Activated B cell treated with CpG ODN at 0.5 μM for 24 hours (primary cell): ENCODE data around the gene NBAS. TPM values are rescaled to one million over a fixed set of nuclear protein-coding genes. Genes with fewer than 3 reads are reported as not detected.
"Not testable (repeated sequence)": the region's sequence is repeated elsewhere in the genome, so short reads cannot be mapped to it uniquely, and the experiment has no call there.

Experiments used
- ATAC-seq: fragments of 200-7000 bp; cut with Tn5 transposase; one replicate; pipeline ENCODE4 v1.10.0; 2021; ENCODE audit warnings: low read depth, mild to moderate bottlenecking, moderate library complexity
- CTCF ChIA-PET: fragments of 350-600 bp; sonication (Branson Sonifier 250); formaldehyde crosslinking; loops from one replicate; lab custom pipeline; 2021; ENCODE audit warnings: antibody characterized with exemption; lab: Charles Lee
- POLR2A ChIA-PET: fragments of 350-600 bp; sonication (Branson Sonifier 250); formaldehyde crosslinking; loops from one replicate; lab custom pipeline; 2021; ENCODE audit warnings: antibody characterized with exemption; lab: Charles Lee
- DNase-seq: peaks from one replicate; pipeline ENCODE4 v3.0.0; 2022
- H3K27ac Mint-ChIP-seq: one replicate; pipeline ENCODE4 v1.8.0; 2020; ENCODE audit warnings: mixed read lengths
- H3K27me3 Mint-ChIP-seq: one replicate; pipeline ENCODE4 v1.8.0; 2021; ENCODE audit warnings: mixed read lengths
- H3K36me3 Mint-ChIP-seq: one replicate; pipeline ENCODE4 v1.8.0; 2021; ENCODE audit warnings: low read depth, mixed read lengths
- H3K4me1 Mint-ChIP-seq: one replicate; pipeline ENCODE4 v1.8.0; 2021; ENCODE audit warnings: mixed read lengths
- H3K4me3 Mint-ChIP-seq: one replicate; pipeline ENCODE4 v1.8.0; 2020; ENCODE audit warnings: mild to moderate bottlenecking, mixed read lengths
- H3K9me3 Mint-ChIP-seq: one replicate; pipeline ENCODE4 v1.8.0; 2020; ENCODE audit warnings: mixed read lengths
- CTCF ChIP-seq: fragments of 200-600 bp; IDR thresholded peaks from one replicate; pipeline ENCODE4 v1.8.0; 2022; ENCODE audit warnings: antibody characterized with exemption, mild to moderate bottlenecking
- intact Hi-C: fragments of 100-400 bp; cut with micrococcal nuclease; formaldehyde crosslinking; loops from one replicate; pipeline ENCODE4 v1.15.1; 2024
- total RNA-seq: library from RNA; stranded (reverse); gene quantifications from 2 replicates; pipeline ENCODE4 v1.2.3, GENCODE V29; 2022

Gene NBAS
- total RNA-seq, 1 donor from 2014 or later = 40.1 TPM

GRCh38 chr2:15543053-15543452 lies 18.1 kb downstream of the NBAS start:
- no peaks in the 10 kb centered on the region for H3K9me3 Mint-ChIP-seq
- ChIA-PET POLR2A (no interaction called here), CTCF (no interaction called here)
- intact Hi-C loops = no loop called here
- H3K27ac Mint-ChIP-seq = no peak overlapping the region
- DNase-seq (no peak), ATAC-seq (no peak)
- no peak for TF ChIP-seq CTCF
- H3K27me3 Mint-ChIP-seq = no peaks in the 10 kb centered on the region
- H3K36me3 Mint-ChIP-seq = peaks cover 19% of the 10 kb centered on the region
- H3K4me1 Mint-ChIP-seq = peaks cover 20% of the 10 kb centered on the region
- no peak overlapping the region for H3K4me3 Mint-ChIP-seq

GRCh38 chr2:15542269-15542668 lies 18.9 kb downstream of the NBAS start:
- POLR2A ChIA-PET, CTCF ChIA-PET, H3K4me3 Mint-ChIP-seq, ATAC-seq, H3K27ac Mint-ChIP-seq, H3K9me3 Mint-ChIP-seq, DNase-seq, intact Hi-C loops, H3K27me3 Mint-ChIP-seq: not testable (repeated sequence)
- Mint-ChIP-seq H3K36me3 (peaks cover 20% of the 10 kb centered on the region), H3K4me1 (peaks cover 20% of the 10 kb centered on the region)

GRCh38 chr2:15540523-15540922 lies 20.6 kb downstream of the NBAS start:
- H3K4me3 Mint-ChIP-seq, H3K27me3 Mint-ChIP-seq, H3K9me3 Mint-ChIP-seq, intact Hi-C loops, DNase-seq, POLR2A ChIA-PET, CTCF ChIA-PET, ATAC-seq: not testable (repeated sequence)
- H3K27ac Mint-ChIP-seq = peak overlapping the region; percentile 64
- H3K36me3 Mint-ChIP-seq = peaks cover 30% of the 10 kb centered on the region
- H3K4me1 Mint-ChIP-seq = peaks cover 20% of the 10 kb centered on the region

- Mint-ChIP-seq H3K36me3 (peaks cover 30% of the 10 kb centered on the region), H3K27me3 (no peaks in the 10 kb centered on the region), H3K27ac (peak overlapping the region; percentile 64), H3K4me3 (peak overlapping the region; percentile 49), H3K9me3 (no peaks in the 10 kb centered on the region), H3K4me1 (peaks cover 20% of the 10 kb centered on the region)
- TF ChIP-seq CTCF = no peak
- intact Hi-C loops = no loop called here
- CTCF ChIA-PET = no interaction called here
- POLR2A ChIA-PET = no interaction called here
- ATAC-seq (peak; percentile 37), DNase-seq (no peak)
These were observed 21.1 kb downstream of the NBAS start for GRCh38 chr2:15539999-15540398.

- peaks cover 20% of the 10 kb centered on the region for H3K4me1 Mint-ChIP-seq
- no peaks in the 10 kb centered on the region for H3K9me3 Mint-ChIP-seq
- intact Hi-C loops = no loop called here
- ATAC-seq (no peak), DNase-seq (no peak)
- no peak for TF ChIP-seq CTCF
- no peak overlapping the region for H3K4me3 Mint-ChIP-seq
- peaks cover 33% of the 10 kb centered on the region for H3K36me3 Mint-ChIP-seq
- ChIA-PET CTCF (no interaction called here), POLR2A (no interaction called here)
- no peaks in the 10 kb centered on the region for H3K27me3 Mint-ChIP-seq
- H3K27ac Mint-ChIP-seq = no peak overlapping the region
These were observed 22.3 kb downstream of the NBAS start for GRCh38 chr2:15538792-15539191.

- peaks cover 56% of the 10 kb centered on the region for H3K36me3 Mint-ChIP-seq
- ChIA-PET CTCF (no interaction called here), POLR2A (interaction anchor here (0.8 kb wide), 1 partner anchor 9 kb away, joined by 8 read pairs; no protein-coding TSS in a partner anchor)
- H3K27ac Mint-ChIP-seq = no peak overlapping the region
- TF ChIP-seq CTCF = no peak
- H3K27me3 Mint-ChIP-seq = no peaks in the 10 kb centered on the region
- no peak for ATAC-seq
- peaks cover under 1% of the 10 kb centered on the region for H3K4me1 Mint-ChIP-seq
- no peak for DNase-seq
- H3K9me3 Mint-ChIP-seq = no peaks in the 10 kb centered on the region
- intact Hi-C loops = no loop called here
- H3K4me3 Mint-ChIP-seq = no peak overlapping the region
These were observed 27.2 kb downstream of the NBAS start for GRCh38 chr2:15533860-15534480.
